Right lung (tissue), 5 donors: Measurements from ENCODE around the gene NOXO1. TPM values are rescaled to one million over a fixed set of nuclear protein-coding genes. Genes with fewer than 3 reads are reported as not detected.
"Not testable (repeated sequence)": the region's sequence is repeated elsewhere in the genome, so short reads cannot be mapped to it uniquely, and the experiment has no call there.

Experiments used
- DNase-seq, 2 donors: peaks; one replicate each; pipeline ENCODE4 v3.0.0-alpha.2; 2013
- polyA plus RNA-seq, 5 donors: library from polyadenylated mRNA; unstranded; fragments of 120-200 nt; gene quantifications; one replicate each; pipeline versions ENCODE4 v1.2.1 to v1.2.3, GENCODE V29; 2013; ENCODE audit warnings: inconsistent platforms in 1 of 5, low replicate concordance in 1 of 5; ENCODE audit not compliant: insufficient read length in 5 of 5, insufficient read depth in 1 of 5

NOXO1 gene
- polyA plus RNA-seq, 5 donors = 0.18 to 0.57 (median 0.39) TPM; not detected in 1

DNA sequence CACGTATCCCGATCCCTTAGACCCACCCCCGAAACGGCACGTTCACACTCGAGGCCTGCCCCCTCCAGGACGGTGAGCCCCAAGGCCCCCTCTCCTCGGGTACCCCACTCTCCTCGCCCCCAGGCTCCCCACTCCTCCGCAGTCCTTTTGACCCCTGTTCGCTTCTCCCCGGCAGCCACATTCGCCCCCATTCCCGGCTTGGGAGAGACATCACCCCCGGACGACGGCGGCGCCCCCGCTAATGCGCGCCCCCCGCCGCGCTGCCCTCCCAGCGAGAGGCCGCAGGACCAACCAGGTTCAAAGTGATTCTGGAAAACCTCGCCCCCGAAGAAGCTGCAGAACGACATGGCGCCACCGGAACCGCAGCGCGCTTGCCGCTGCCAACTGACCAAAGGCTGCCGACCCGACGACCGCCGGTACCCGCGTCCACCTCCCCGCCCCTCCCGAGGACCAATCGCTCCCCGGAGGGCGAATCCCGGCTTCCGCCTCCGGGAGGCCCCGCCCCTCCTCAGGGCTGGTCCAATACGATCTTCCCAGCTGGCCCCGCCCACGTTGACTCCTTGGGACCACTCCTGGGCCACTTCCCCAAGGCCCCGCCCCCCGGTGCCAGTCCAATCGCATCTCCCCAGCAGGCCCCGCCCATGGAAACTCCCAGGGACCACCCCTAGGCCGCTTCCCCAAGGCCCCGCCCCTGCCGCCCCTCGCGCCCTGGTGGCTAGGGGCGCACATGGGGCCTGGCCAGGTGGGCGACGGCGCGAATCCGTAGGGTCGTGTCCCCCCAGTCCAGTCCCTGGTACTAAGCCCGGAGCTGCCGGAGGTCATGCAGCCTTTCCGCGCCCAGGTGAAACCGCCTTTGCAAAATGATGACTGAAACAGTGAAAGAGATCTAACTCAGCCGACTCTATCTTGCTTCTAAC is 38.2 kb downstream of the NOXO1 start, which contains the start of gene MSRB1:
MSRB1 (minus strand) TSS at position 390 of the 917 bp plus-strand sequence; CDS start at position 347, 43 bp downstream.
- DNase-seq = peak; percentile 97

DNA sequence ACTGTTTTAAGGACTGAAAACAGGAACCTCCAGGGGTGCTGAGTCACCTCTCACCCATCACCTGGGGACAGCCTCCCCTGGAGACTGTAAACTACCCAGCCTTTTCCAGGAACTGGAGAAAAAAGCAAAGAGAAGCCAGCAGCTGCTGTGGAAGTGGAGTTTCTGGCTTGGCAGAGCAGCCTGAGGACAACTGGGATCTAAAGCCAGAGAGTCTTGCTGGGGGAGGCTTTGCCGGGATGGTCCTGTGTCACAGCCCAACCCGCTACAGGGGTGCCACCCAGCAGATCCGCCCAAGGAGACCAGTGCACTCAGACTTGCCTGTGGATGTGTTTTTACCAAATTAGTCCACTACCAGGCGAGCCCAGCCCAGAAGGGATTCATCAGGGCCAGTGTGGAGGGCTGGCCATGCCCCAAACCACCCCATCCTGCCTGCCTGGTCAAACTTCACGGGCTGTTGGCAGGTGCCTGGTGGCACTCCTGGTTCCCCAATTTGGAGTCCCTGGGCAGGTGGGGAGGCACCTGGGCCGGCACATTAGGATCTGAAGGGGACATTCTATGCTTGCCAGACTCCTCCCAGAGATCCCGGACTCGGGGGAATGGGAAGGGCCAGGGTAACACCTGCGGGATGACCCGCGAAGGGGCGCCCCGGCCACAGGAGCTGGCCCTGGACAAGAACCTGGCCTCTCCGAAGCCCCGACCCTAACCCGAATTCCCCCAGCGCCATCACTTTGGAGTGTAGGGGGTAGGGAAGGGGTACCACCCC is 39.0 kb downstream of the NOXO1 start:
- no peak for DNase-seq

DNA sequence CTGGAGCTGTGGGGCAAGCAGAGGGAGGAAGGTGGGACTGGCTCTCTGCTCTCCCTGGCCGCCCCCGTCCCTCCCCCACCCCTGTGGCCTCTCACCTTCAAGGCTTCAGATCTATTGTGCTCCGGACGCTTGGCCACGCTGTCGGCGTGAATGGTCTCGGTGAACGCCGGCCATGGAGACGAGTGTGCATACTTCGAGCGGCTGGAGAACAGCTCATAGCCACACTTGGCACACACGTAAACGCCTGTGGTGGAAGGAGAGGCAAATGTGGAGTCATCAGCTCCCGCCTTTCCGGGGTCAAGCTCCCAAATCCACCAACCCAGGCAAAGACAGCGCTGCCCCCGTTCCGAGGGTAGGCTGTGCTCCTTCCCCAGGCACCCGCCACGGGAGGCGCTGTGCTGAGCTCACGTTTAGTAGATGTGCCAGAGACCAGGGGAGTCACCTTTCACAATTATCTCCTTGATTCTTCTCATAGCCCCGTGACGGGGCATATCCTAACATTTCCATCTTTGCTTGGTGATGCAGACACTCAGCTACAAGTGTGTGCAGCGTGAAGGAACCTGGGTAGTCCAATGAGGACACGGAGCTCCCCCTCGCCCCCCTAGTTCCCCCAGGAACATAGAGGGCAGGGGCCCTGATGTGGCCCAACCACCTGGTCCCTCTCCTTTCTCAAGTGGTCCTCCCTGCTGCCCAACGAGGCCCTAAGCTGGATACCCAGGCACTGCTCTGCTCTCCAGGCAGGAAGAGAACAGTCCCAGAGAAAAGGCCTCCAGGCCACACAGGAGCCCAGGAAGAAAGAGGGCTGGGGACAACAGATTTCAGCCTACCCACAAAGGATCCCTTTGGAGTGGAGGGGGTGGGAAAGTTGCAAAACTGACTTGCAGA is 39.9 kb downstream of the NOXO1 start:
- DNase-seq = no peak

DNA sequence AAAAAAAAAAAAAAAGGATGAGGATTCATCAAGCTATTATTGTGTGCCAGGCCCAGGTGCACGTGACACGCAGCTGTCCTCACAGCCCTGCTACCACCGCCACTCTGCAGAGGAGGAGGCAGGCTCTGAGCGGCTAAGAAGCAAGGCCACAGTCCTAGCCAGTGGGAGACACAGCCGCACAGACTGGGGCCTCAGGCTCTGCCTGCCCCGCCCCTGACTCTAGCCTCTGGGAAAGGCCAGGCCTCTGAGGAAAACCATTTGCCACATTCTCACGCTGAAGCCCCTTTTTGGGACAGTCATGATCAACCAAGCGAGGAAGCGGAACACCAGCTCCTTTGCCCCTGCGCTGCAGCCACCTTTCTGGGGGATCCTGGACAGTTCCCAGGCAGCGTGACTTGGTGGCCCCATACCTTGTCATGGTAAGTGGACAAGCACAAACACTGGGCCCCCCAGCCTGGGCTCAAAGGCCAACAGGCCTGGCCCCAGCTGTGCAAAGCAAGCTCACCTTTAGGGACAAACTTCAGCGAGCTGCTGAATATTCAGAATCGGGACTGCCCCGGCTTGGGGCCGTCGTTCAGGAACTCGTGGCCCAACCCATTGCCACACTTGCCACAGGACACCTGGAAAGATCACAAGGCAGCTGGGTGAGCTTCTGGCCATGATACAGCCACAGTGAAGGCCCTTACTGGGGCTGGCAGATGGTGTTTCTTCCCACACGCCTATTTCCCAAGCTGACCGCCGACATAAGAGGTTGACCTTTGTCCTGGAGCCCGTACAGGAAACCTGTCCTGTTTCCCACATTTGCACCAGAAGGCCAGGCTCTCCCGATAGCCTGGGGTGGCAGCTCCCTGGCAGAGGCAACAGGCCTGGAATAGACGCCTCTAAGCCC is 40.8 kb downstream of the NOXO1 start:
- DNase-seq = no peak

DNA sequence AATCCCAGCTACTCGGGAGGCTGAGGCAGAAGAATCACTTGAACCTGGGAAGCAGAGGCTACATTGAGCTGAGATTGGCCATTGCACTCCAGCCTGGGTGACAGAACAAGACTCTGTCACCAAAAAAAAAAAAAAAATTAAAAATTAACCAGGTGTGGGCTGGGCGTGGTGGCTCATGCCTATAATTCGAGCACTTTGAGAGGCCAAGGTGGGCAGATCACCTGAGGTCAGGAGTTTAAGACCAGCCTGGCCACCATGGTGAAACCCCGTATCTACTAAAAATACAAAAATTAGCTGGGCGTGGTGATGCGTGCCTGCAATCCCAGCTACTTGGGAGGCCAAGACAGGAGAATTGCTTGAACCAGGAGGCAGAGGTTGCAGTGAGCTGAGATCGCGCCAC is 41.4 kb downstream of the NOXO1 start:
- DNase-seq = not testable (repeated sequence)

DNA sequence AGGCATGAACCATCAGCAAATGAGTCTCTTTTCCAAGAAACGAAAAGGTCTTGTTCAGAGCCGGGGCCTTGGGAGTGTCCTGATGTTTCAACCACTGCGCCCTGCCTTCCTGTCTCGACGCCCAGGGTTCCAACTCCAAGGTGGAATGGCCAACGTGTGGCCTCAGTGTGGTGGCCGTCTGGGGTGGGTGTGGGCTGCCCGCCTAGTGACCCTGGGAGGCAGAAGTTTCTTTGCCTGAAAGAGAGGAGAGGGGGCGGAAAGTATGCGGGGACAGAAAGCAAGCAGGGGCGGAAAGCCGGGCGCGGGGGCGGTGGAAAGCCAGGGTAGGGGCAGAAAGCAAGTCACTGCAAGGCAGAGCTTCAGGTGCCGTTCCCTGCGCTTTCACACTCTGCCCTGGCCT is 42.4 kb downstream of the NOXO1 start:
- DNase-seq = no peak

DNA sequence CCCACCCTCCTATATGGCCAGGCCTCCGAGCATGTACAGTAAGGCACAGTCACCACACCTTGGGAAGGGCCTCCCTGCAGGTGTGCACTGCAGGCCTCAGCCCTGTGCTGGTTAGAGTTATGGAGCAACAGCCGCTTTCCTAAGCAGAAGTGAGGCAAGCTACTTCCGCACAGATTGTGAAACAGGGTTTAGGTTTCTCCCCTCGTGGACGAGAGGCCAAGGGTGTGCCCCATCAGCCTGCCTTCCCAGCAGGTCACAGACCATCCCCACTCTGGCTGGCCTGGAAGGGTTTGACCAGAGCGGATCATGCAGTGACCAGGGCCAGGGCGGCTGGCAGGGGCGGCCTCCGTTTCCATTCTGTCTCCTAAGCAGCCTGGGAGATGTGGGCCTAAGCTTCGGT is 43.0 kb downstream of the NOXO1 start:
- DNase-seq = no peak

DNA sequence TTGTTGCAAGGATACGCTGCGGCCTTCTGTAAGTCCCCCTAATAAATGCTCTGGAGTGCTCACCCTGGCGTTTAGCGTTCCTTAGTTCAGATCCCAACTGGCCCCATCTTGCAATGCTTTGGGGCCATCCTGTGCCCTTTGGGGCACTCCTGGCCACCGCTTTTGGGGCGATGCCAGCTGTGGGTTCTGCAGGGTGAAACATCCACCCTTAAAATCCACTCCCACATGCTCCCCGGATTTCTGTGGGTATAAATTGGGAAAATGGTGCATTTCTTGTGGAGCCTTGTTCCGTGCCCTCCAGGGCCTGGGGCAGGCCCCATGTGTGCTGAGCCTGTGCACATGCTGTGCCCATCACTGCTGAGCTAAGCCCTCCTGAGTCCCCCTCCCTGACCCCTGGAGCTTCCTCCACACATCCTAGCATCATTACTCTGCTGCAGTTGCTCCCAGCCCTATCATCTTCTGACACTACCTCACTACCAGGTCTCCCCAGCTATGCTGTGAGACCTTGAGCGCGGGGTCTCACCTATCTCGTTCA is 44.3 kb downstream of the NOXO1 start:
- DNase-seq = no peak

DNA sequence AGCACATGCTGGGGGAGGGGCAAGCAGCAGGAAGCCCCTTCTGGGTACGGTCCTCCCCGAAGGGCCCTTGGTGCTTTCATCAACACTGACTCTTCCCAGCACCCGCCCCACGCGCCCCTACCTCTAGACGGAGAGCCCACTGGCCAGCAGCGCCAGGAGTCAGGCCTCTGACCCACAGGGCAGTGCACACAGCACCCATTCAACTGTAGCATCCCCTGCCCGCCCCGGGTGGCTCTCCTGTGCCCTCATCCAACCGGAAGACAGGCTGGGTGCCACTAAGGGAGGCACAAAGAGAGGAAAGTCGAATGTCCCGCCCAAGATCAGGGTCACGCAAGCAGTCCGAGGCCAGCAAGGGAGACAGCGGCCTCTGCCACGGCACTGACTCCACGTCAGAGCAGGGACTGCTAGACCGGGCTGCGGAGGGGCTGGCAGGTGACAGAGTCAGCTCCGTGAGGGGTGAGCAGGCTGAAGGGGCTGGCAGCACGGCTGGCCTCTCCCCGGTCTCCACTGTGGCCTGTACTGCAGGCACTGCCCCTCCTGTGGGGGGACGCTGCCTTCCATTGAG is 48.1 kb downstream of the NOXO1 start:
- no peak for DNase-seq

DNA sequence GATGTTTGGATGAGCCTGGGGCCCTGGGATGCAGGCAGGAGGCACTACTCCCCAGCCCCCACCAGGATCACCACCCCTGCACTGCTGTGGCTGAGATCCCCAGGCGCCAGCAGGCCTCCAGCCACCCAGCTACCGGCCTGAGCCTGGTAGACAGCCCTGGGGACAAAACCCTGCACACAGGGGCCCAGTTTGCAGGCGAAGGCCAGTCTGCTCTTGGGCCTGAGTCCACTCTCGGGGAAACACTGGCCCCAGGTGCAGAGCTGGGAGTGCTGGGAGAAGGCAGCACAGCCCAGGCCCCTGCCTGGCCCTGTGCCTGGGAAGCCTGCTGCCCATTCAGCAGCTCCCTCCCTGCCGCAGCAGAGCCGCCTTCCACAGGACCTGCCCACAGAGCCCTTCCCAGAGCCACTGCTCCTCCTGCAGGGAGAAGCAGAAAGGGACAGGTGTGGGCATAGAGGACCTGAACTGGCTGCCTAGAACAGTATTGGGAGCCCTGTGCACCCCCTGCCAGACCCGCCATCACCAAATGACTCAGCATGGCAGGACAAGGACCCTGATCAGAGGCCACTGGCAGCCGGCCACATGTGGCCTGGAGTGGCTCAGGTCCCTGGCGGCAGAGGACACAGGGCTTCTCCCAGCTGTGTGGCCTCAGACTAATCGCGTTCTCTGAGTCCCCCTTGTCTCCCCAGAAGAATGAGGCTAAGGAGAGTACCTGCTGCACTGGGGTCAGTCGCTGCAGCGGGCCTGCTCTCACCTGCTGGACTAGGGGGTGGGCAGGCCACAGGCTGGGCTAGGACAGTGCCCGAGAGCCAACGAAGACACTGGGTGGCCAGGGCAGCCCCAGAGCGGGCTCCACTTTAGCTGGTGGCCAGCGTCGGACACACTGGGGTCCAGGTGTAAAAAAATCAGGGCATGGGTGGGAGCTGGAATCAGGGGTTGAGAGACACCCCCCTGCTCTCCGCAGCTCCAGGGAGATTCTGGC is 48.9 kb downstream of the NOXO1 start:
- DNase-seq = no peak

DNA sequence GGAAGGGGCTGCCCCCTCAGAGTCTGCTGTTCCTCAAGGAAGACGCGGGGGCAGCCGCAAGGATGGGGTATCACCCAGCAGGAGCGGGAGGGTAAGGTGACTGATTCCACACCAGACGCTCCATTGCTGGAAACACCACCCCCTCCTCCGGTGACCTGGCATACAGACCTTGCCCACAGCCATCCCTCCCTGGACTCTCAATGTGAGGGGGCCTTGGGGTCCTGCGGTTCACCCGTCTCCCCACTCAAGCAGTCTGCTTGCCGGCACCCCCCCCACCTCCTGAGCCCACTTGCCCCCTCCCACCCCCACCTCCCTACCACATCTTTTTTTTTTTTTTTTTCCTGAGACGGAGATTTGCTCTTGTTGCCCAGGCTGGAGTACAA is 50.9 kb downstream of the NOXO1 start:
- DNase-seq = no peak

DNA sequence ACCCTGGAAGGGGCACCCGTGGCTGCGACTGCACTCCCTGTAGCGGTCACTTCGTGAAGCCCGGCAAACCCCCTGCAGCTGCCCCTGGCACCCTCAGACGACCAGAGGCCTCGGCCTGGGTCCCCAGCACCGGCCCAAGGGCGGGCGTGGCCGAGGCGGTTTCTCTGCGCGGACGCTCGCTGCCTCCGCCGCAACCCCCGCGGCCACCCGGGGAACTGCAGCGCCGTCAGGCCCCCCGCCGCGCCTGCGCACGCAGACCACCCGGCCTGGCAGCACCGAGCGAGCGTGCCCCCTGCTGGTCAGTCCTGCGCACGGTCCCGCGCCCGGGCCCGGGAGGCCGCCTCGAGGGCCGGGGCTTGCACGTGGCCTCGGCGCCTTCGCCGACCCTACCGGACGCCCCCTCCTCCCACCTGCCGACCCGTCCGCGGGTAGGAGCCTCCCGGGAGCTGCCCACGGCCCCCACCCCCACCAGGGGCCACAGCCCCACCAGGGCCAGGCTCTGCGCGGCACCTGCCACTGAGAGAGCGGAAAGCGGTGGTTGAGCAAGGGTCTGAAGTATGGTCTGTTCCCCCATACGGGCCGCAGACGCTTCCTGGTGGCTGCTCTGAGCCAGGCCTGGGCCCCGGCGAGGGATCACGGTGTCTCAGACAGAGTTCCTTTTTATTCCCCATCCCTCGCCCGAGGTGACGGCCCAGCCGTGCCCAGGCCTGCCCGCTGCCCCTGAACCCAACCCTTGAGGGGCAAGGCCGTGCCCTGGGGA is 51.5 kb downstream of the NOXO1 start:
- DNase-seq = peak; percentile 84 to 88

DNA sequence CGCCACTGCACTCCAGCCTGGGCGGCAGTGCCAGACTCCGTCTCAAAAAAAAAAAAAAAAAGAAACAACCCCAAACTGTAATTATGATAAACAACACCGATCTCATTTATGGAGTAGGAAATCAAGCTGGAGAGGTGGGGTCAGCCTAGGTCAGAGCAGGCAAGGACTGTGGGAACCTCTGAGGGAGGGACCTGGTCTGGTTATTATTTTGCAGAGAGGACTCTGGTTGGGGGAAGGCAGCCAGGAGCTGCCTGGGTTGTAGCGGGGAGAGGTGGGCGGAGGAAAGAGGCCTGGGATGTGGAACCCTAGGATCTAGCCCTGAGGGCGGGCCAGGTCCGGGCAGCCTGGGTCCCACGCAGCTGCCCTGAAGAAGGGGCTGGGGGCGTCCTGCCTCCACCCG is 52.2 kb downstream of the NOXO1 start:
- DNase-seq = no peak

Other genes starting within 250 kb of the NOXO1 start
- 10 to 100 TPM; 16.6 to 56.6 (median 30.3) TPM for gene NME3, start 209.9 kb downstream of the NOXO1 start, polyA plus RNA-seq
- 10 to 100 TPM in 1 of 5 donors, 1 to 10 TPM in 4; 6.7 to 10.5 (median 7.8) TPM for gene EME2, start 208.7 kb downstream of the NOXO1 start, polyA plus RNA-seq
- gene MRPS34, start 208.3 kb downstream of the NOXO1 start, polyA plus RNA-seq = 10 to 100 TPM; 51.5 to 82.1 (median 57.4) TPM
- 10 to 100 TPM; 24.0 to 47.3 (median 35.9) TPM for gene SPSB3, start 198.9 kb downstream of the NOXO1 start, polyA plus RNA-seq
- gene NUBP2, start 198.5 kb downstream of the NOXO1 start, polyA plus RNA-seq = 10 to 100 TPM; 26.4 to 71.8 (median 40.8) TPM
- gene IGFALS, start 187.8 kb downstream of the NOXO1 start, polyA plus RNA-seq = 1 to 10 TPM; 1.1 to 4.2 (median 2.4) TPM
- 10 to 100 TPM; 20.1 to 32.2 (median 26.6) TPM for gene HAGH, start 154.6 kb downstream of the NOXO1 start, polyA plus RNA-seq
- gene FAHD1, start 154.3 kb downstream of the NOXO1 start, polyA plus RNA-seq = 10 to 100 TPM; 16.2 to 25.2 (median 16.9) TPM
- under 1 TPM; 0.23 to 0.86 (median 0.51) TPM for gene MEIOB, start 109.3 kb downstream of the NOXO1 start, polyA plus RNA-seq
- gene HS3ST6, start 63.1 kb downstream of the NOXO1 start, polyA plus RNA-seq = under 1 TPM; 0.09 to 0.40 (median 0.18) TPM
- 10 to 100 TPM; 11.8 to 22.8 (median 14.9) TPM for gene MSRB1, start 38.3 kb downstream of the NOXO1 start, polyA plus RNA-seq
- 1 to 10 TPM in 1 of 5 donors, under 1 TPM in 4; 0.05 to 2.0 (median 0.18) TPM for gene RPL3L, start 26.8 kb downstream of the NOXO1 start, polyA plus RNA-seq
- gene NDUFB10, start 21.9 kb downstream of the NOXO1 start, polyA plus RNA-seq = 100 to 1,000 TPM in 1 of 5 donors, 10 to 100 TPM in 4; 78.0 to 123 (median 87.7) TPM
- 1,000 to 10,000 TPM; 2,201 to 2,837 (median 2,396) TPM for gene RPS2, start 16.6 kb downstream of the NOXO1 start, polyA plus RNA-seq
- gene RNF151, start 14.6 kb downstream of the NOXO1 start, polyA plus RNA-seq = under 1 TPM in 1 of 5 donors, not detected in 4; 0.13 TPM
- 10 to 100 TPM; 22.8 to 42.3 (median 28.9) TPM for gene TBL3, start 9.4 kb downstream of the NOXO1 start, polyA plus RNA-seq
- 10 to 100 TPM; 17.0 to 28.1 (median 21.1) TPM for gene GFER, start 2.7 kb upstream of the NOXO1 start, polyA plus RNA-seq
- gene SYNGR3, start 8.5 kb upstream of the NOXO1 start, polyA plus RNA-seq = under 1 TPM; 0.46 to 0.80 (median 0.65) TPM
- 10 to 100 TPM; 11.9 to 32.1 (median 19.9) TPM for gene ZNF598, start 28.4 kb upstream of the NOXO1 start, polyA plus RNA-seq
- 1 to 10 TPM; 1.1 to 7.9 (median 2.3) TPM for gene NPW, start 38.3 kb upstream of the NOXO1 start, polyA plus RNA-seq
- gene NHERF2, start 45.4 kb upstream of the NOXO1 start, polyA plus RNA-seq = 100 to 1,000 TPM in 2 of 5 donors, 10 to 100 TPM in 3; 63.1 to 196 (median 91.8) TPM
- gene NTHL1, start 66.4 kb upstream of the NOXO1 start, polyA plus RNA-seq = 10 to 100 TPM; 21.0 to 41.2 (median 26.9) TPM
- gene TSC2, start 66.5 kb upstream of the NOXO1 start, polyA plus RNA-seq = 100 to 1,000 TPM; 100 to 149 (median 120) TPM
- gene PKD1, start 154.4 kb upstream of the NOXO1 start, polyA plus RNA-seq = 100 to 1,000 TPM in 3 of 5 donors, 10 to 100 TPM in 2; 66.7 to 168 (median 123) TPM
- gene RAB26, start 167.2 kb upstream of the NOXO1 start, polyA plus RNA-seq = 1 to 10 TPM; 1.0 to 1.8 (median 1.5) TPM
- 10 to 100 TPM; 41.0 to 62.8 (median 45.7) TPM for gene TRAF7, start 174.3 kb upstream of the NOXO1 start, polyA plus RNA-seq
- under 1 TPM; 0.16 to 0.85 (median 0.50) TPM for gene CASKIN1, start 215.1 kb upstream of the NOXO1 start, polyA plus RNA-seq
- gene MLST8, start 224.0 kb upstream of the NOXO1 start, polyA plus RNA-seq = 10 to 100 TPM; 32.3 to 48.6 (median 33.9) TPM
- 1 to 10 TPM; 2.6 to 9.0 (median 5.8) TPM for gene BRICD5, start 229.4 kb upstream of the NOXO1 start, polyA plus RNA-seq
- gene PGP, start 233.4 kb upstream of the NOXO1 start, polyA plus RNA-seq = 10 to 100 TPM in 1 of 5 donors, 1 to 10 TPM in 4; 7.2 to 13.3 (median 9.1) TPM
- 10 to 100 TPM in 4 of 5 donors, 1 to 10 TPM in 1; 9.7 to 24.6 (median 15.3) TPM for gene E4F1, start 242.1 kb upstream of the NOXO1 start, polyA plus RNA-seq